HepG2 (cell line): ENCODE measurements around the gene PLEKHN1. TPM values are rescaled to one million over a fixed set of nuclear protein-coding genes. Genes with fewer than 3 reads are reported as not detected.

Experiments used
- EP300 ChIP-seq, 3 experiments: sonication (generic) in 1 of 3; formaldehyde crosslinking in 1 of 3; IDR thresholded peaks; 2 replicates each; pipeline versions ENCODE4 v1.5.1 to v1.6.1; 2011 to 2020; ENCODE audit warnings: low read depth in 2 of 3, low read length in 2 of 3, borderline replicate concordance in 1 of 3, improper control_type of control experiment in 1 of 3, mild to moderate bottlenecking in 1 of 3, missing genetic modification reagents in 1 of 3, moderate library complexity in 1 of 3
- ISL2 ChIP-seq: sonication (generic); formaldehyde crosslinking; IDR thresholded peaks from 2 replicates; pipeline ENCODE4 v1.5.0; 2020; ENCODE audit warnings: missing genetic modification reagents
- MYC ChIP-seq: sonication (generic); formaldehyde crosslinking; IDR thresholded peaks from 2 replicates; pipeline ENCODE4 v1.9.0; 2021; ENCODE audit warnings: missing genetic modification reagents, borderline replicate concordance
- NBN ChIP-seq: fragments of 450-650 bp; conservative IDR thresholded peaks from 2 replicates; pipeline ENCODE4 v1.6.1; 2017
- PHF8 ChIP-seq: sonication (generic); formaldehyde crosslinking; IDR thresholded peaks from 2 replicates; pipeline ENCODE4 v1.5.0; 2020; ENCODE audit warnings: missing genetic modification reagents
- REXO4 ChIP-seq: sonication (generic); formaldehyde crosslinking; IDR thresholded peaks from 2 replicates; pipeline ENCODE4 v1.8.0; 2022; ENCODE audit warnings: missing genetic modification reagents, mild to moderate bottlenecking, borderline replicate concordance
- SAP130 ChIP-seq: IDR thresholded peaks from 2 replicates; pipeline ENCODE4 v1.6.1; 2016; ENCODE audit warnings: low read depth
- SCMH1 ChIP-seq: sonication (generic); formaldehyde crosslinking; IDR thresholded peaks from 2 replicates; pipeline ENCODE4 v1.9.0; 2021; ENCODE audit warnings: missing genetic modification reagents, mild to moderate bottlenecking, borderline replicate concordance
- STAG1 ChIP-seq: sonication (generic); formaldehyde crosslinking; IDR thresholded peaks from 2 replicates; pipeline ENCODE4 v1.4.0; 2020; ENCODE audit warnings: missing genetic modification reagents
- TAF15 ChIP-seq: fragments of 200-400 bp; formaldehyde crosslinking; IDR thresholded peaks from one replicate; pipeline ENCODE4 v1.6.1; 2018; ENCODE audit warnings: mild to moderate bottlenecking, low read depth, low read length; ENCODE audit not compliant: poor library complexity, severe bottlenecking
- YY1 ChIP-seq: IDR thresholded peaks from 2 replicates; pipeline ENCODE4 v1.6.1; 2011; ENCODE audit warnings: low read length, low read depth, moderate library complexity, mild to moderate bottlenecking; ENCODE audit not compliant: insufficient read depth, insufficient replicate concordance
- ZNF121 ChIP-seq: sonication (generic); formaldehyde crosslinking; IDR thresholded peaks from 2 replicates; pipeline ENCODE4 v1.5.0; 2020; ENCODE audit warnings: mild to moderate bottlenecking, missing genetic modification reagents
- ZNF138 ChIP-seq: sonication (generic); formaldehyde crosslinking; IDR thresholded peaks from 2 replicates; pipeline ENCODE4 v1.5.0; 2020; ENCODE audit warnings: mild to moderate bottlenecking, low read depth, missing genetic modification reagents
- ZNF781 ChIP-seq: sonication (generic); formaldehyde crosslinking; IDR thresholded peaks from 2 replicates; pipeline ENCODE4 v1.5.1; 2020; ENCODE audit warnings: borderline replicate concordance, mild to moderate bottlenecking, missing genetic modification reagents; ENCODE audit errors: not compliant biosample characterization
- ZSCAN20 ChIP-seq: sonication (generic); formaldehyde crosslinking; IDR thresholded peaks from 2 replicates; pipeline ENCODE4 v1.4.0; 2020; ENCODE audit warnings: missing genetic modification reagents, mild to moderate bottlenecking, borderline replicate concordance
- polyA plus RNA-seq, 8 experiments: library from polyadenylated mRNA; depleted of rRNA in 3 of 8; stranded (reverse) in 7 of 8; unstranded in 1 of 8; fragments of >200 nt; fragmentation: Illumina TruSeq in 4 of 8; extraction: Trizol in 4 of 8; gene quantifications; 2 replicates each; pipeline versions ENCODE4 v1.2.1 to v1.2.3, GENCODE V29; 2011 to 2016; ENCODE audit warnings: low read depth in 4 of 8, missing spikeins in 1 of 8, mixed read lengths in 1 of 8; ENCODE audit not compliant: insufficient read depth in 1 of 8
- total RNA-seq, 5 experiments: library from RNA; depleted of rRNA; stranded (reverse); fragments of >200 nt; fragmentation: Illumina TruSeq; extraction: Trizol; gene quantifications; 2 replicates each; pipeline ENCODE4 v1.2.3, GENCODE V29; 2016; ENCODE audit warnings: low read depth in 1 of 5
- TF ChIP-seq, protein P1 (sequence below): sonication (generic); formaldehyde crosslinking; IDR thresholded peaks from 2 replicates; pipeline ENCODE4 v1.4.0; 2020; ENCODE audit warnings: mild to moderate bottlenecking, missing genetic modification reagents
- TF ChIP-seq, protein P2 (sequence below): sonication (generic); formaldehyde crosslinking; conservative IDR thresholded peaks from 2 replicates; pipeline ENCODE4 v1.4.0; 2020; ENCODE audit warnings: missing genetic modification reagents
- TF ChIP-seq, protein P3 (sequence below): sonication (generic); formaldehyde crosslinking; IDR thresholded peaks from 2 replicates; pipeline ENCODE4 v1.4.0; 2020; ENCODE audit warnings: missing genetic modification reagents
- TF ChIP-seq, protein P4 (sequence below): sonication (generic); formaldehyde crosslinking; IDR thresholded peaks from 2 replicates; pipeline ENCODE4 v1.4.0; 2020; ENCODE audit warnings: missing genetic modification reagents, borderline replicate concordance

Gene PLEKHN1
- total and polyA plus RNA-seq, 2 of the 13 experiments (the other 11 are each of a cell fraction or from before 2014, with no cell fraction given), result 0.42 to 0.58 TPM

DNA sequence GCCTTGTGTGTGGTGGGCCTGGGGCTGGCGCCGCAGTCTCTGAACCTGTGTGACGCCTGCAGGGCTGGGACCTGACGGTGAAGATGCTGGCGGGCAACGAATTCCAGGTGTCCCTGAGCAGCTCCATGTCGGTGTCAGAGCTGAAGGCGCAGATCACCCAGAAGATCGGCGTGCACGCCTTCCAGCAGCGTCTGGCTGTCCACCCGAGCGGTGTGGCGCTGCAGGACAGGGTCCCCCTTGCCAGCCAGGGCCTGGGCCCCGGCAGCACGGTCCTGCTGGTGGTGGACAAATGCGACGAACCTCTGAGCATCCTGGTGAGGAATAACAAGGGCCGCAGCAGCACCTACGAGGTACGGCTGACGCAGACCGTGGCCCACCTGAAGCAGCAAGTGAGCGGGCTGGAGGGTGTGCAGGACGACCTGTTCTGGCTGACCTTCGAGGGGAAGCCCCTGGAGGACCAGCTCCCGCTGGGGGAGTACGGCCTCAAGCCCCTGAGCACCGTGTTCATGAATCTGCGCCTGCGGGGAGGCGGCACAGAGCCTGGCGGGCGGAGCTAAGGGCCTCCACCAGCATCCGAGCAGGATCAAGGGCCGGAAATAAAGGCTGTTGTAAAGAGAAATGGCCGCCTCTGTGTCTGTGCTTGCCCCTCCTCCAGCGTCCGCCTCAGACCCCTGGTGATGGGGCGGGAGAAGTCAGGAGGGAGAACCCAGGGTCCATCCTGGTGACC lies 47.8 kb downstream of the PLEKHN1 start (continued):
- TF ChIP-seq, protein P1, sequence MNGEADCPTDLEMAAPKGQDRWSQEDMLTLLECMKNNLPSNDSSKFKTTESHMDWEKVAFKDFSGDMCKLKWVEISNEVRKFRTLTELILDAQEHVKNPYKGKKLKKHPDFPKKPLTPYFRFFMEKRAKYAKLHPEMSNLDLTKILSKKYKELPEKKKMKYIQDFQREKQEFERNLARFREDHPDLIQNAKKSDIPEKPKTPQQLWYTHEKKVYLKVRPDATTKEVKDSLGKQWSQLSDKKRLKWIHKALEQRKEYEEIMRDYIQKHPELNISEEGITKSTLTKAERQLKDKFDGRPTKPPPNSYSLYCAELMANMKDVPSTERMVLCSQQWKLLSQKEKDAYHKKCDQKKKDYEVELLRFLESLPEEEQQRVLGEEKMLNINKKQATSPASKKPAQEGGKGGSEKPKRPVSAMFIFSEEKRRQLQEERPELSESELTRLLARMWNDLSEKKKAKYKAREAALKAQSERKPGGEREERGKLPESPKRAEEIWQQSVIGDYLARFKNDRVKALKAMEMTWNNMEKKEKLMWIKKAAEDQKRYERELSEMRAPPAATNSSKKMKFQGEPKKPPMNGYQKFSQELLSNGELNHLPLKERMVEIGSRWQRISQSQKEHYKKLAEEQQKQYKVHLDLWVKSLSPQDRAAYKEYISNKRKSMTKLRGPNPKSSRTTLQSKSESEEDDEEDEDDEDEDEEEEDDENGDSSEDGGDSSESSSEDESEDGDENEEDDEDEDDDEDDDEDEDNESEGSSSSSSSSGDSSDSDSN (CRISPR knock-in tag), result peak; percentile 57; the same call in 1 of the 2 replicates
- TF ChIP-seq EP300 (IDR thresholded peaks at IDR 0.05; ENCODE audit: low read depth in 2 of 2, low read length in 2 of 2) (no peak), EP300 (CRISPR knock-in tag; IDR thresholded peaks at IDR 0.05; ENCODE audit: borderline replicate concordance) (no peak), MYC (CRISPR knock-in tag) (peak; percentile 49; the same call in 1 of the 2 replicates), REXO4 (CRISPR knock-in tag) (no peak), ZNF138 (CRISPR knock-in tag) (no peak), PHF8 (no peak), ISL2 (CRISPR knock-in tag) (no peak), SAP130 (no peak), STAG1 (CRISPR knock-in tag) (peak; percentile 46), SCMH1 (CRISPR knock-in tag) (no peak), ZNF121 (CRISPR knock-in tag) (peak; percentile 65), TAF15 (no peak), ZNF781 (CRISPR knock-in tag) (no peak), ZSCAN20 (CRISPR knock-in tag) (no peak), YY1 (no peak), NBN (no peak)
- TF ChIP-seq, protein P2, sequence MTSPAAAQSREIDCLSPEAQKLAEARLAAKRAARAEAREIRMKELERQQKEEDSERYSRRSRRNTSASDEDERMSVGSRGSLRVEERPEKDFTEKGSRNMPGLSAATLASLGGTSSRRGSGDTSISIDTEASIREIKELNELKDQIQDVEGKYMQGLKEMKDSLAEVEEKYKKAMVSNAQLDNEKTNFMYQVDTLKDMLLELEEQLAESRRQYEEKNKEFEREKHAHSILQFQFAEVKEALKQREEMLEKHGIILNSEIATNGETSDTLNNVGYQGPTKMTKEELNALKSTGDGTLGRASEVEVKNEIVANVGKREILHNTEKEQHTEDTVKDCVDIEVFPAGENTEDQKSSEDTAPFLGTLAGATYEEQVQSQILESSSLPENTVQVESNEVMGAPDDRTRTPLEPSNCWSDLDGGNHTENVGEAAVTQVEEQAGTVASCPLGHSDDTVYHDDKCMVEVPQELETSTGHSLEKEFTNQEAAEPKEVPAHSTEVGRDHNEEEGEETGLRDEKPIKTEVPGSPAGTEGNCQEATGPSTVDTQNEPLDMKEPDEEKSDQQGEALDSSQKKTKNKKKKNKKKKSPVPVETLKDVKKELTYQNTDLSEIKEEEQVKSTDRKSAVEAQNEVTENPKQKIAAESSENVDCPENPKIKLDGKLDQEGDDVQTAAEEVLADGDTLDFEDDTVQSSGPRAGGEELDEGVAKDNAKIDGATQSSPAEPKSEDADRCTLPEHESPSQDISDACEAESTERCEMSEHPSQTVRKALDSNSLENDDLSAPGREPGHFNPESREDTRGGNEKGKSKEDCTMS (CRISPR knock-in tag), result no peak
- TF ChIP-seq, protein P3, sequence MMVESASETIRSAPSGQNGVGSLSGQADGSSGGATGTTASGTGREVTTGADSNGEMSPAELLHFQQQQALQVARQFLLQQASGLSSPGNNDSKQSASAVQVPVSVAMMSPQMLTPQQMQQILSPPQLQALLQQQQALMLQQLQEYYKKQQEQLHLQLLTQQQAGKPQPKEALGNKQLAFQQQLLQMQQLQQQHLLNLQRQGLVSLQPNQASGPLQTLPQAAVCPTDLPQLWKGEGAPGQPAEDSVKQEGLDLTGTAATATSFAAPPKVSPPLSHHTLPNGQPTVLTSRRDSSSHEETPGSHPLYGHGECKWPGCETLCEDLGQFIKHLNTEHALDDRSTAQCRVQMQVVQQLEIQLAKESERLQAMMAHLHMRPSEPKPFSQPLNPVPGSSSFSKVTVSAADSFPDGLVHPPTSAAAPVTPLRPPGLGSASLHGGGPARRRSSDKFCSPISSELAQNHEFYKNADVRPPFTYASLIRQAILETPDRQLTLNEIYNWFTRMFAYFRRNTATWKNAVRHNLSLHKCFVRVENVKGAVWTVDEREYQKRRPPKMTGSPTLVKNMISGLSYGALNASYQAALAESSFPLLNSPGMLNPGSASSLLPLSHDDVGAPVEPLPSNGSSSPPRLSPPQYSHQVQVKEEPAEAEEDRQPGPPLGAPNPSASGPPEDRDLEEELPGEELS, result peak; percentile 30; the same call in 1 of the 2 replicates
- TF ChIP-seq, protein P4, sequence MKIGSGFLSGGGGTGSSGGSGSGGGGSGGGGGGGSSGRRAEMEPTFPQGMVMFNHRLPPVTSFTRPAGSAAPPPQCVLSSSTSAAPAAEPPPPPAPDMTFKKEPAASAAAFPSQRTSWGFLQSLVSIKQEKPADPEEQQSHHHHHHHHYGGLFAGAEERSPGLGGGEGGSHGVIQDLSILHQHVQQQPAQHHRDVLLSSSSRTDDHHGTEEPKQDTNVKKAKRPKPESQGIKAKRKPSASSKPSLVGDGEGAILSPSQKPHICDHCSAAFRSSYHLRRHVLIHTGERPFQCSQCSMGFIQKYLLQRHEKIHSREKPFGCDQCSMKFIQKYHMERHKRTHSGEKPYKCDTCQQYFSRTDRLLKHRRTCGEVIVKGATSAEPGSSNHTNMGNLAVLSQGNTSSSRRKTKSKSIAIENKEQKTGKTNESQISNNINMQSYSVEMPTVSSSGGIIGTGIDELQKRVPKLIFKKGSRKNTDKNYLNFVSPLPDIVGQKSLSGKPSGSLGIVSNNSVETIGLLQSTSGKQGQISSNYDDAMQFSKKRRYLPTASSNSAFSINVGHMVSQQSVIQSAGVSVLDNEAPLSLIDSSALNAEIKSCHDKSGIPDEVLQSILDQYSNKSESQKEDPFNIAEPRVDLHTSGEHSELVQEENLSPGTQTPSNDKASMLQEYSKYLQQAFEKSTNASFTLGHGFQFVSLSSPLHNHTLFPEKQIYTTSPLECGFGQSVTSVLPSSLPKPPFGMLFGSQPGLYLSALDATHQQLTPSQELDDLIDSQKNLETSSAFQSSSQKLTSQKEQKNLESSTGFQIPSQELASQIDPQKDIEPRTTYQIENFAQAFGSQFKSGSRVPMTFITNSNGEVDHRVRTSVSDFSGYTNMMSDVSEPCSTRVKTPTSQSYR (CRISPR knock-in tag), result no peak
